Loucy (cell line): Measurements from ENCODE around the gene SURF6.

Source experiments
- H2AFZ ChIP-seq: fragments of 200-600 bp; sonication (generic); 2 replicates; pipeline ENCODE4 v1.6.0; 2016; ENCODE audit warnings: antibody characterized with exemption, mild to moderate bottlenecking, low read length, moderate library complexity
- H3F3A ChIP-seq: fragments of 200-600 bp; 2 replicates; pipeline ENCODE4 v1.6.0; 2016; ENCODE audit warnings: antibody characterized with exemption, low read depth, mild to moderate bottlenecking
- H3K27me3 ChIP-seq: fragments of 200-600 bp; sonication (generic); 2 replicates; pipeline ENCODE4 v1.6.1; 2014; ENCODE audit warnings: low read length, mild to moderate bottlenecking; ENCODE audit not compliant: insufficient read depth, poor library complexity, severe bottlenecking
- H3K36me3 ChIP-seq: fragments of 200-600 bp; sonication (generic); 2 replicates; pipeline ENCODE4 v1.6.1; 2016; ENCODE audit warnings: low read length; ENCODE audit not compliant: insufficient read depth
- H3K4me1 ChIP-seq: fragments of 200-600 bp; sonication (generic); 2 replicates; pipeline ENCODE4 v1.5.1; 2014; ENCODE audit warnings: low read length, mild to moderate bottlenecking; ENCODE audit not compliant: insufficient read depth, poor library complexity, severe bottlenecking
- H3K4me2 ChIP-seq: fragments of 200-600 bp; sonication (generic); 2 replicates; pipeline ENCODE4 v1.6.0; 2014; ENCODE audit warnings: antibody characterized with exemption, low read length, low read depth, mild to moderate bottlenecking; ENCODE audit not compliant: poor library complexity, severe bottlenecking
- H3K4me3 ChIP-seq: fragments of 200-600 bp; sonication (generic); 2 replicates; pipeline ENCODE4 v1.5.1; 2014; ENCODE audit warnings: low read length, mild to moderate bottlenecking, mixed read lengths; ENCODE audit not compliant: poor library complexity, severe bottlenecking
- H3K79me2 ChIP-seq: fragments of 200-600 bp; sonication (generic); 2 replicates; pipeline ENCODE4 v1.6.1; 2014; ENCODE audit warnings: low read length; ENCODE audit not compliant: insufficient read depth
- H3K9ac ChIP-seq: fragments of 200-600 bp; sonication (generic); 2 replicates; pipeline ENCODE4 v1.6.0; 2014; ENCODE audit warnings: mild to moderate bottlenecking, low read depth, low read length, moderate library complexity; ENCODE audit not compliant: poor library complexity, severe bottlenecking
- H3K9me2 ChIP-seq: fragments of 200-600 bp; sonication (generic); replicated peaks from 2 replicates; pipeline ENCODE4 v1.6.1; 2016; ENCODE audit warnings: low read depth, low read length, mixed read lengths
- H3K9me3 ChIP-seq: fragments of 200-600 bp; sonication (generic); 2 replicates; pipeline ENCODE4 v1.6.1; 2014; ENCODE audit warnings: mild to moderate bottlenecking, antibody characterized with exemption, low read length, low read depth; ENCODE audit not compliant: insufficient read depth
- H4K20me1 ChIP-seq: fragments of 200-600 bp; sonication (generic); 2 replicates; pipeline ENCODE4 v1.6.0; 2014; ENCODE audit warnings: antibody characterized with exemption, low read length, mild to moderate bottlenecking; ENCODE audit not compliant: insufficient read depth, poor library complexity, severe bottlenecking
- CTCF ChIP-seq: fragments of 200-600 bp; sonication (generic); conservative IDR thresholded peaks from 2 replicates; pipeline ENCODE4 v1.5.1; 2014; ENCODE audit warnings: mild to moderate bottlenecking, antibody characterized with exemption, low read length
- EZH2phosphoT487 ChIP-seq: fragments of 200-600 bp; IDR thresholded peaks from 2 replicates; pipeline ENCODE4 v1.6.1; 2018; ENCODE audit warnings: antibody characterized with exemption, mild to moderate bottlenecking, moderate library complexity, borderline replicate concordance

The SURF6 gene

GRCh38 chr9:133349965-133350616, 14.1 kb upstream of the SURF6 start:
- Histone ChIP-seq H3K27me3 (peaks cover 8% of the 10 kb centered on the region), H3K79me2 (peaks cover 71% of the 10 kb centered on the region), H3F3A (peaks cover 11% of the 10 kb centered on the region; the same call in 1 of the 2 replicates), H3K4me3 (peak overlapping the region; percentile 97), H3K9me3 (no peaks in the 10 kb centered on the region), H3K9ac (peak overlapping the region; percentile 100), H3K9me2 (no peaks in the 10 kb centered on the region), H3K4me2 (peak overlapping the region; percentile 99), H4K20me1 (peaks cover 57% of the 10 kb centered on the region), H3K36me3 (peaks cover 38% of the 10 kb centered on the region), H2AFZ (no peak overlapping the region), H3K4me1 (peaks cover 35% of the 10 kb centered on the region)
- TF ChIP-seq EZH2phosphoT487: no peak
- no peak for TF ChIP-seq CTCF

GRCh38 chr9:133348718-133349573, 13.0 kb upstream of the SURF6 start:
- H3K4me1 ChIP-seq: peaks cover 32% of the 10 kb centered on the region
- peak overlapping the region; percentile 99 for H3K4me2 ChIP-seq
- no peaks in the 10 kb centered on the region for H3K9me3 ChIP-seq
- H3K9me2 ChIP-seq: no peaks in the 10 kb centered on the region
- H4K20me1 ChIP-seq: peaks cover 57% of the 10 kb centered on the region
- no peak overlapping the region for H2AFZ ChIP-seq
- H3K79me2 ChIP-seq: peaks cover 67% of the 10 kb centered on the region
- H3K4me3 ChIP-seq: peak overlapping the region; percentile 97
- peaks cover 8% of the 10 kb centered on the region for H3K27me3 ChIP-seq
- peak overlapping the region; percentile 100 for H3K9ac ChIP-seq
- H3F3A ChIP-seq: peaks cover 11% of the 10 kb centered on the region; the same call in 1 of the 2 replicates
- peaks cover 44% of the 10 kb centered on the region for H3K36me3 ChIP-seq
- TF ChIP-seq EZH2phosphoT487 (no peak), CTCF (no peak)

- TF ChIP-seq CTCF: no peak
- no peak for TF ChIP-seq EZH2phosphoT487
- Histone ChIP-seq H3K4me1 (peaks cover 32% of the 10 kb centered on the region), H3K9ac (peak within 1 kb of the TSS; percentile 100), H3K9me2 (no peaks in the 10 kb centered on the region), H4K20me1 (peaks cover 57% of the 10 kb centered on the region), H2AFZ (peak within 1 kb of the TSS; percentile 74; the same call in 1 of the 2 replicates), H3K79me2 (peaks cover 67% of the 10 kb centered on the region), H3F3A (peaks cover 11% of the 10 kb centered on the region; the same call in 1 of the 2 replicates), H3K4me2 (peak within 1 kb of the TSS; percentile 99), H3K4me3 (peak within 1 kb of the TSS; percentile 97), H3K9me3 (no peaks in the 10 kb centered on the region), H3K27me3 (peaks cover 8% of the 10 kb centered on the region), H3K36me3 (peaks cover 51% of the 10 kb centered on the region)
Observed at GRCh38 chr9:133347985-133348717, 12.2 kb upstream of the SURF6 start, which contains the start of the genes MED22 and RPL7A. MED22 (minus strand) TSS chr9:133348131; CDS start chr9:133346662, 1,469 bp downstream. RPL7A (plus strand) TSS chr9:133348218; CDS start chr9:133348244, 26 bp downstream.
